A549 (cell line): ENCODE measurements around the gene FGF2.

ENCODE experiments used
- JUNB ChIP-seq: fragments of >200 bp; sonication (Bioruptor Twin); formaldehyde crosslinking; IDR thresholded peaks from 2 replicates; pipeline ENCODE4 v1.6.1; 2016
- NFE2L2 ChIP-seq: fragments of 150-350 bp; conservative IDR thresholded peaks from 2 replicates; pipeline ENCODE4 v1.6.1; 2014; ENCODE audit warnings: low read length
- SMC3 ChIP-seq: fragments of >200 bp; sonication (Bioruptor Twin); formaldehyde crosslinking; IDR thresholded peaks from 3 replicates; pipeline ENCODE4 v1.6.1; 2018; ENCODE audit warnings: inconsistent platforms
- TF ChIP-seq, protein P1 (sequence below): IDR thresholded peaks from 2 replicates; pipeline ENCODE4 v1.6.1; 2012; ENCODE audit warnings: low read depth, borderline replicate concordance
- TF ChIP-seq, protein P2 (sequence below): fragments of >200 bp; sonication (Bioruptor Twin); formaldehyde crosslinking; IDR thresholded peaks from 3 replicates; pipeline ENCODE4 v1.5.1; 2016
- TF ChIP-seq, protein P3 (sequence below): fragments of 250-450 bp; sonication (Bioruptor Pico); IDR thresholded peaks from 2 replicates; pipeline ENCODE4 v1.5.0; 2021; ENCODE audit warnings: mild to moderate bottlenecking, moderate library complexity, borderline replicate concordance

DNA sequence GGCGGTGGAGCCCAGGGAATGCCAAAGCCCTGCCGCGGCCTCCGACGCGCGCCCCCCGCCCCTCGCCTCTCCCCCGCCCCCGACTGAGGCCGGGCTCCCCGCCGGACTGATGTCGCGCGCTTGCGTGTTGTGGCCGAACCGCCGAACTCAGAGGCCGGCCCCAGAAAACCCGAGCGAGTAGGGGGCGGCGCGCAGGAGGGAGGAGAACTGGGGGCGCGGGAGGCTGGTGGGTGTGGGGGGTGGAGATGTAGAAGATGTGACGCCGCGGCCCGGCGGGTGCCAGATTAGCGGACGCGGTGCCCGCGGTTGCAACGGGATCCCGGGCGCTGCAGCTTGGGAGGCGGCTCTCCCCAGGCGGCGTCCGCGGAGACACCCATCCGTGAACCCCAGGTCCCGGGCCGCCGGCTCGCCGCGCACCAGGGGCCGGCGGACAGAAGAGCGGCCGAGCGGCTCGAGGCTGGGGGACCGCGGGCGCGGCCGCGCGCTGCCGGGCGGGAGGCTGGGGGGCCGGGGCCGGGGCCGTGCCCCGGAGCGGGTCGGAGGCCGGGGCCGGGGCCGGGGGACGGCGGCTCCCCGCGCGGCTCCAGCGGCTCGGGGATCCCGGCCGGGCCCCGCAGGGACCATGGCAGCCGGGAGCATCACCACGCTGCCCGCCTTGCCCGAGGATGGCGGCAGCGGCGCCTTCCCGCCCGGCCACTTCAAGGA lies at the start of gene FGF2:
- TF ChIP-seq, protein P1, sequence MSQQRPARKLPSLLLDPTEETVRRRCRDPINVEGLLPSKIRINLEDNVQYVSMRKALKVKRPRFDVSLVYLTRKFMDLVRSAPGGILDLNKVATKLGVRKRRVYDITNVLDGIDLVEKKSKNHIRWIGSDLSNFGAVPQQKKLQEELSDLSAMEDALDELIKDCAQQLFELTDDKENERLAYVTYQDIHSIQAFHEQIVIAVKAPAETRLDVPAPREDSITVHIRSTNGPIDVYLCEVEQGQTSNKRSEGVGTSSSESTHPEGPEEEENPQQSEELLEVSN, result no peak
- TF ChIP-seq NFE2L2, result no peak
- no peak for TF ChIP-seq SMC3
- TF ChIP-seq, protein P2, sequence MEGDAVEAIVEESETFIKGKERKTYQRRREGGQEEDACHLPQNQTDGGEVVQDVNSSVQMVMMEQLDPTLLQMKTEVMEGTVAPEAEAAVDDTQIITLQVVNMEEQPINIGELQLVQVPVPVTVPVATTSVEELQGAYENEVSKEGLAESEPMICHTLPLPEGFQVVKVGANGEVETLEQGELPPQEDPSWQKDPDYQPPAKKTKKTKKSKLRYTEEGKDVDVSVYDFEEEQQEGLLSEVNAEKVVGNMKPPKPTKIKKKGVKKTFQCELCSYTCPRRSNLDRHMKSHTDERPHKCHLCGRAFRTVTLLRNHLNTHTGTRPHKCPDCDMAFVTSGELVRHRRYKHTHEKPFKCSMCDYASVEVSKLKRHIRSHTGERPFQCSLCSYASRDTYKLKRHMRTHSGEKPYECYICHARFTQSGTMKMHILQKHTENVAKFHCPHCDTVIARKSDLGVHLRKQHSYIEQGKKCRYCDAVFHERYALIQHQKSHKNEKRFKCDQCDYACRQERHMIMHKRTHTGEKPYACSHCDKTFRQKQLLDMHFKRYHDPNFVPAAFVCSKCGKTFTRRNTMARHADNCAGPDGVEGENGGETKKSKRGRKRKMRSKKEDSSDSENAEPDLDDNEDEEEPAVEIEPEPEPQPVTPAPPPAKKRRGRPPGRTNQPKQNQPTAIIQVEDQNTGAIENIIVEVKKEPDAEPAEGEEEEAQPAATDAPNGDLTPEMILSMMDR, result no peak
- TF ChIP-seq JUNB, result no peak
- TF ChIP-seq, protein P3, sequence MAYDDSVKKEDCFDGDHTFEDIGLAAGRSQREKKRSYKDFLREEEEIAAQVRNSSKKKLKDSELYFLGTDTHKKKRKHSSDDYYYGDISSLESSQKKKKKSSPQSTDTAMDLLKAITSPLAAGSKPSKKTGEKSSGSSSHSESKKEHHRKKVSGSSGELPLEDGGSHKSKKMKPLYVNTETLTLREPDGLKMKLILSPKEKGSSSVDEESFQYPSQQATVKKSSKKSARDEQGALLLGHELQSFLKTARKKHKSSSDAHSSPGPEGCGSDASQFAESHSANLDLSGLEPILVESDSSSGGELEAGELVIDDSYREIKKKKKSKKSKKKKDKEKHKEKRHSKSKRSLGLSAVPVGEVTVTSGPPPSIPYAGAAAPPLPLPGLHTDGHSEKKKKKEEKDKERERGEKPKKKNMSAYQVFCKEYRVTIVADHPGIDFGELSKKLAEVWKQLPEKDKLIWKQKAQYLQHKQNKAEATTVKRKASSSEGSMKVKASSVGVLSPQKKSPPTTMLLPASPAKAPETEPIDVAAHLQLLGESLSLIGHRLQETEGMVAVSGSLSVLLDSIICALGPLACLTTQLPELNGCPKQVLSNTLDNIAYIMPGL, result no peak
